Measurements from ENCODE around the gene NMNAT2.
"Not testable (repeated sequence)": the region's sequence is repeated elsewhere in the genome, so short reads cannot be mapped to it uniquely, and the experiment has no call there.

Gene NMNAT2

GRCh38 chr1:183276386-183277080, 141.6 kb downstream of the NMNAT2 start:
- DNase-seq (ENCODE audit: low read depth, low spot score), result no peak
- TF ChIP-seq YY1 (IDR thresholded peaks at IDR 0.05; ENCODE audit: insufficient read depth, insufficient read length) (no peak), ZNF274 (IDR thresholded peaks at IDR 0.05; ENCODE audit: low read depth, low read length) (no peak), SUZ12 (IDR thresholded peaks at IDR 0.05; ENCODE audit: extremely low read depth, insufficient read depth, insufficient read length) (no peak)
- Histone ChIP-seq H3K36me3 (ENCODE audit: insufficient read depth, insufficient read length, low read length) (no peaks in the 10 kb centered on the region), H3K4me3 (ENCODE audit: insufficient read length, low read depth) (no peak overlapping the region), H3K4me1 (ENCODE audit: insufficient read depth, insufficient read length) (peaks cover 21% of the 10 kb centered on the region), H3K27me3 (ENCODE audit: insufficient read depth, insufficient read length) (no peaks in the 10 kb centered on the region), H3K9me3 (ENCODE audit: insufficient read depth, low read length) (no peaks in the 10 kb centered on the region), H3K9ac (ENCODE audit: insufficient read length, low read depth) (no peak overlapping the region)

DNA sequence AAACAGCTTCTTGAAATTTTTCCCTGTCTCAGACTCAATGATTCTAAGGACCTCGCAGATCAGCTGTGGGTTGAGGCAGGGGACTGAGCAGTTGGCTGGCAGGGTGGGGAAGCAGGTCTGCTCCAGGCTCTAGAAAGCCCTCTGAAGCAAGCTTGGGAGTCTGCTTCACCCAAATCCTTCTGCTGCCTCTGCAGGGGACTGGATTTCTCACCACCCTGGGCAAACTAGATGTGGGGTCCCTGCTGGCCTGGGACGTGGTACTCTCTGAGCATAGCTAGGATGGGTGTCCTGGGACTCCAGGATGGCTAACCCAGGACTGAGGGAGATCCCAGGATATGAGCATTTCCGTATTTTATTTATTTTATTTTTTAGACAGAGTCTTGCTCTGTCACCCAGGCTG, 142.9 kb downstream of the NMNAT2 start:
- no peak overlapping the region for H3K9ac ChIP-seq (ENCODE audit: insufficient read length, low read depth)
- H3K9me3 ChIP-seq (ENCODE audit: insufficient read depth, low read length), result no peaks in the 10 kb centered on the region
- H3K27me3 ChIP-seq (ENCODE audit: insufficient read depth, insufficient read length), result no peaks in the 10 kb centered on the region
- H3K4me1 ChIP-seq (ENCODE audit: insufficient read depth, insufficient read length), result peaks cover 21% of the 10 kb centered on the region
- H3K36me3 ChIP-seq (ENCODE audit: insufficient read depth, insufficient read length, low read length), result no peaks in the 10 kb centered on the region
- no peak overlapping the region for H3K4me3 ChIP-seq (ENCODE audit: insufficient read length, low read depth)
- TF ChIP-seq ZNF274 (IDR thresholded peaks at IDR 0.05; ENCODE audit: low read depth, low read length), result no peak
- no peak for TF ChIP-seq YY1 (IDR thresholded peaks at IDR 0.05; ENCODE audit: insufficient read depth, insufficient read length)
- no peak for TF ChIP-seq SUZ12 (IDR thresholded peaks at IDR 0.05; ENCODE audit: extremely low read depth, insufficient read depth, insufficient read length)
- no peak for DNase-seq (ENCODE audit: low read depth, low spot score)

- no peaks in the 10 kb centered on the region for H3K36me3 ChIP-seq (ENCODE audit: insufficient read depth, insufficient read length, low read length)
- H3K4me3 ChIP-seq (ENCODE audit: insufficient read length, low read depth), result no peak overlapping the region
- no peak for DNase-seq (ENCODE audit: low read depth, low spot score)
- no peaks in the 10 kb centered on the region for H3K27me3 ChIP-seq (ENCODE audit: insufficient read depth, insufficient read length)
- H3K9me3 ChIP-seq (ENCODE audit: insufficient read depth, low read length), result no peaks in the 10 kb centered on the region
- H3K9ac ChIP-seq (ENCODE audit: insufficient read length, low read depth), result no peak overlapping the region
- no peak for TF ChIP-seq ZNF274 (IDR thresholded peaks at IDR 0.05; ENCODE audit: low read depth, low read length)
- TF ChIP-seq SUZ12 (IDR thresholded peaks at IDR 0.05; ENCODE audit: extremely low read depth, insufficient read depth, insufficient read length), result no peak
- no peak for TF ChIP-seq YY1 (IDR thresholded peaks at IDR 0.05; ENCODE audit: insufficient read depth, insufficient read length)
- H3K4me1 ChIP-seq (ENCODE audit: insufficient read depth, insufficient read length), result peaks cover 19% of the 10 kb centered on the region
These were observed 143.3 kb downstream of the NMNAT2 start for GRCh38 chr1:183274836-183275235.

DNA sequence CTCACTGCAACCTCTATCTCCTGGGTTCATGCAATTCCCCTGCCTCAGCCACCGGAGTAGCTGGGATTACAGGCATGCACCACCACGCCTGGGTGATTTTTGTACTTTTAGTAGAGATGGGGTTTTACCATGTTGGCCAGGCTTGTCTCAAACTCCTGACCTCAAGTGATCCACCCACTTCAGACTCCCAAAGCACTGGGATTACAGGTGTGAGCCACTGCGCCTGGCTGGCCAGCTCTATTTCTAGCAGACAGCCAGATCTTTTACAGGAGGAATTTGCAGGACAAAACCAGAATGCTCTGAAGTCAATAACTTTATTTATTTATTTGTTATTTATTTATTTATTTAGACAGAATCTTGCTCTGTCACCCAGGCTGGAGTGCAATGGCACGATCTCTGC, 144.2 kb downstream of the NMNAT2 start:
- H3K4me3 ChIP-seq (ENCODE audit: insufficient read length, low read depth); H3K27me3 ChIP-seq (ENCODE audit: insufficient read depth, insufficient read length); DNase-seq (ENCODE audit: low read depth, low spot score); H3K9me3 ChIP-seq (ENCODE audit: insufficient read depth, low read length); H3K9ac ChIP-seq (ENCODE audit: insufficient read length, low read depth); H3K36me3 ChIP-seq (ENCODE audit: insufficient read depth, insufficient read length, low read length): not testable (repeated sequence)
- peaks cover 11% of the 10 kb centered on the region for H3K4me1 ChIP-seq (ENCODE audit: insufficient read depth, insufficient read length)

DNA sequence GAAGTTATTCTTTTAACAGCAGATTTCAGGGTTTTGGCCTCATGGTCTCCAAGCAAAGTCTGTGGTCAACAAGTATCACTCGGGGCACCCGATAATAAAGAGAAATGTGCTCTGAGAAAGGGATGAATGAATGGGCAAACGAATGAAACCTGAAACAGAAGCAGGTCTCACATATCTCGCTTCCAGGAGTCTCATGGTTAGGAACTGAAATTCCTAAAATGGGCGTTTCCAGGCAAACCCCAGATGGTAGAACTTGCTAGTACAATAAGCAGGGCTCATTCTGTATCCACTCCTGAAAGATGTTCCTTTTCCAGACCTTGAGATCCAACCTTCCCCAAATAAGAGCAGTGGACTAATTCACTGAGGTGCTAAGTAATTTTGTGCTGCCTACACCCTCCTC, 144.9 kb downstream of the NMNAT2 start:
- H3K9me3 ChIP-seq (ENCODE audit: insufficient read depth, low read length), result no peaks in the 10 kb centered on the region
- H3K27me3 ChIP-seq (ENCODE audit: insufficient read depth, insufficient read length), result no peaks in the 10 kb centered on the region
- no peak overlapping the region for H3K9ac ChIP-seq (ENCODE audit: insufficient read length, low read depth)
- DNase-seq (ENCODE audit: low read depth, low spot score), result no peak
- no peaks in the 10 kb centered on the region for H3K36me3 ChIP-seq (ENCODE audit: insufficient read depth, insufficient read length, low read length)
- no peak overlapping the region for H3K4me3 ChIP-seq (ENCODE audit: insufficient read length, low read depth)
- H3K4me1 ChIP-seq (ENCODE audit: insufficient read depth, insufficient read length), result peaks cover 4% of the 10 kb centered on the region
- TF ChIP-seq YY1 (IDR thresholded peaks at IDR 0.05; ENCODE audit: insufficient read depth, insufficient read length) (no peak), ZNF274 (IDR thresholded peaks at IDR 0.05; ENCODE audit: low read depth, low read length) (no peak), SUZ12 (IDR thresholded peaks at IDR 0.05; ENCODE audit: extremely low read depth, insufficient read depth, insufficient read length) (no peak)

DNA sequence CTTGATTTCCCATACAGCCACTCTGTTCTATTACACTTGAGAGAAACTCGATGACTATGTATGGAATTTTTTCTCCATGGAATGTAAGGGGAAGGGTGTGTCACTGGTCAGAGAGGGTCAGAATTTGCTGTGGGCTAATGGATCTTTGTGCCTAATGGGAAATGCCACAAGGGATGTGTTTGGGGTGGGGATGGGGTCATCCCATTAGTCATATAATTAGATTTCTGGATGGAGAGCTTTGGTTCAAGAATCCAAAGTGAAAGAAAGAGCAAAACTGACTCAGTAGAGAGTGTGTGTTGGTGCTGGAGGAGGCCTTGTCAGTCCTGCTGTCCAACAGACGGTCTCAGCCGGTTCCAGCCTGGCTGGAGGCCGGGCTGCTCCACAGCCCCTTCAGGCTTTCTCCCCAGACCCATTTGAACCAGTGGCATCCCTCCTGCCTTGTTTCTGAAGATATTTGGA, 145.8 kb downstream of the NMNAT2 start:
- TF ChIP-seq SUZ12 (IDR thresholded peaks at IDR 0.05; ENCODE audit: extremely low read depth, insufficient read depth, insufficient read length), result no peak
- no peak for TF ChIP-seq YY1 (IDR thresholded peaks at IDR 0.05; ENCODE audit: insufficient read depth, insufficient read length)
- no peak for TF ChIP-seq ZNF274 (IDR thresholded peaks at IDR 0.05; ENCODE audit: low read depth, low read length)
- no peak for DNase-seq (ENCODE audit: low read depth, low spot score)
- Histone ChIP-seq H3K27me3 (ENCODE audit: insufficient read depth, insufficient read length) (no peaks in the 10 kb centered on the region), H3K9ac (ENCODE audit: insufficient read length, low read depth) (no peak overlapping the region), H3K9me3 (ENCODE audit: insufficient read depth, low read length) (no peaks in the 10 kb centered on the region), H3K4me1 (ENCODE audit: insufficient read depth, insufficient read length) (peaks cover 4% of the 10 kb centered on the region), H3K4me3 (ENCODE audit: insufficient read length, low read depth) (no peak overlapping the region), H3K36me3 (ENCODE audit: insufficient read depth, insufficient read length, low read length) (no peaks in the 10 kb centered on the region)

- Histone ChIP-seq H3K36me3 (ENCODE audit: insufficient read depth, insufficient read length, low read length) (no peaks in the 10 kb centered on the region), H3K27me3 (ENCODE audit: insufficient read depth, insufficient read length) (no peaks in the 10 kb centered on the region), H3K4me1 (ENCODE audit: insufficient read depth, insufficient read length) (peaks cover 4% of the 10 kb centered on the region), H3K9ac (ENCODE audit: insufficient read length, low read depth) (no peak overlapping the region), H3K9me3 (ENCODE audit: insufficient read depth, low read length) (no peaks in the 10 kb centered on the region), H3K4me3 (ENCODE audit: insufficient read length, low read depth) (no peak overlapping the region)
- no peak for DNase-seq (ENCODE audit: low read depth, low spot score)
- no peak for TF ChIP-seq YY1 (IDR thresholded peaks at IDR 0.05; ENCODE audit: insufficient read depth, insufficient read length)
- no peak for TF ChIP-seq ZNF274 (IDR thresholded peaks at IDR 0.05; ENCODE audit: low read depth, low read length)
- no peak for TF ChIP-seq SUZ12 (IDR thresholded peaks at IDR 0.05; ENCODE audit: extremely low read depth, insufficient read depth, insufficient read length)
These were observed 147.5 kb downstream of the NMNAT2 start for GRCh38 chr1:183270541-183271141.

Measured in NT2/D1 (cell line).